ENCODE measurements around the gene EYA3.
"Not testable (repeated sequence)": the region's sequence is repeated elsewhere in the genome, so short reads cannot be mapped to it uniquely, and the experiment has no call there.

The EYA3 gene

GRCh38 chr1:28027238-28027637, 61.2 kb downstream of the EYA3 start:
- no peak for DNase-seq

- no peak for DNase-seq
These were observed 62.1 kb downstream of the EYA3 start for GRCh38 chr1:28026329-28026728.

GRCh38 chr1:28021064-28021463, 67.3 kb downstream of the EYA3 start:
- DNase-seq = no peak

- no peak for DNase-seq
These were observed 77.4 kb downstream of the EYA3 start for GRCh38 chr1:28010969-28011368.

DNA sequence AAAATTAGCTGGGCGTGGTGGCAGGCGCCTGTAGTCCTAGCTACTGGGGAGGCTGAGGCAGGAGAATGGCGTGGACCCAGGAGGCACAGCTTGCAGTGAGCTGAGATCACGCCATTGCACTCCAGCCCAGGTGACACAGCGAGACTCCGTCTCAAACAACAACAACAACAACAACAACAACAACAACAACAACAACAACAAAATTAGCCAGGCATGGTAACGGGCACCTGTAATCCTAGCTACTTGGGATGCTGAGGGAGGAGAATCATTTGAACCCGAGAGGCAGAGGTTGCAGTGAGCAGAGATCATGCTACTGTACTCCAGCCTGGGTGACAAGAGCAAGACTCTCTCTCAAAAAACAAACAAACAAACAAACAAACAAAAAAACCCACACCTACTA, 85.3 kb downstream of the EYA3 start:
- not testable (repeated sequence) for DNase-seq

DNA sequence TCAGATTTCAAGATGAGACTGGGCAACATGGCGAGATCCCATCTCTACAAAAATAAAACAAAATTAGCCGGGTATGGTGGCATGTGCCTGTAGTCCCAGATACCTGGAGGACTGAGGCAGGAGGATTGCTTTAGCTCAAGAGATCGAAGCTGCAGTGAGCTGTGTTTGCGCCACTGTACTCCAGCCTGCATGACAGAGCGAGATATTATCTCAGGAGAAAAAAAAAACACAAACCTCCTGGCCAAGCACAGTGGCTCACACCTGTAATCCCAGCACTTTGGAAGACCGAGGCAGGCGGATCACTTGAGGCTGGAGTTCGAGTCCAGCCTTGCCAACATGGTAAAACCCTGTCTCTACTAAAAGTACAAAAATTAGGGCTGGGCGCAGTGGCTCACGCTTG, 85.8 kb downstream of the EYA3 start:
- no peak for DNase-seq

DNA sequence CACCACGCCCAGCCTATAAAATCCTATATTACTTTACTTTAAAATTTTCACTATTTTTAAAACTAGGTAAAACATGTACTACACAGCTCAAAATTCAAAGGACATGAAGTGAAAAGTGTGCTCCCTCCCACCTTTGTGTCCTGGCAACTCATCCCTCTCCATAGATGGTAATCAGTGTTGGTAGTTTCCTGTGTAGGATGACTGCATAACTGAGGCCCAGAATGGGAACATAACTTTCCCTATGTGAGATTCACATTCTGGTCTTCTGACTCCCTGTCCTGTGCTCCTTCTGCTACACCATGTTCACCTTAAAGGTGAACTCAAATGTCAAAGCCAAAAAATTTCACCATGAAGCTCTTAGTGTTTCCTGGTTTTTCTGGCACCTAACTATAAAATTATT, 89.4 kb downstream of the EYA3 start:
- no peak for DNase-seq

GRCh38 chr1:27994526-27994925, 93.9 kb downstream of the EYA3 start:
- not testable (repeated sequence) for DNase-seq

DNA sequence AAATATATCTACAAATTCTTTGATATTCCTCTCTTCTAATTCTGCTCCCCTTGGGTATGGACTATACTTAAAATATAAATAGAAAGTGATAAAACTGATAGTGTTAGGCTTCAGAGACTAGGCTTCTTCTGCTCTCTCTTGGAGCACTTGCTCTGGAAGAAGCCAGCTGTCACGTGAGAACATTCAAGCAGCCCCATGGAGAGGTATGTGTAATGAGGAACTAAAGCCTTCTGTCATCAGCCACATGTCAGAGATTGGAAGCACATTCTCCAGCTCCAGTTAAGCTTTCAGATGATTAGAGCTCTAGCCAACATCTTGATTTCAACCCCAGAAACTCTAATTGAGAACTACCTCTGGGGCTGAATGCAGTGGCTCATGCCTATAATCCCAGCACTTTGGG, 94.3 kb downstream of the EYA3 start:
- no peak for DNase-seq

GRCh38 chr1:27993241-27993640, 95.2 kb downstream of the EYA3 start:
- DNase-seq = peak; percentile 19 to 20

GRCh38 chr1:27992276-27992675, 96.1 kb downstream of the EYA3 start:
- DNase-seq = peak; percentile 39 to 49

- no peak for DNase-seq
These were observed 97.4 kb downstream of the EYA3 start for GRCh38 chr1:27990920-27991537.

DNA sequence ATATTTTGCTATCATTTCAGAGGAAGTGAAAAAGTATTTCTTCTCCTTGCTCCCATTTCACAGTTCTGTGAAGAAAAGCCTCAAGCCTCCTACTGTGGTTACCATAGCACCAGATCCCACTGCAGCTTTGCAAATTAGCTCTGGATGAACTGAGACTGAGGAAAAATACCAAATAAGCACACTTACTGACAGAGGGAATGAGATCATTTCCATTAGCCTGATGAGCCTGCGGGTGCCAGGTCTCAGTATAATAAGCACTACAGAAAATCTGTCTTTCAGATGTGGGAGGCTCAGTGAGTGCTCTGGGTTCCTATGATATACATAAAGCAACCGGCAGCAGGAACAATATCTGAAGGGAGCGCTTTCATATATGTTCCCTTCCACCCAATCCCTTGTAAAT, 107.3 kb downstream of the EYA3 start:
- no peak for DNase-seq

- no peak for DNase-seq
These were observed 108.1 kb downstream of the EYA3 start for GRCh38 chr1:27980216-27980845.

- no peak for DNase-seq
These were observed 108.6 kb downstream of the EYA3 start for GRCh38 chr1:27979859-27980201.

DNA sequence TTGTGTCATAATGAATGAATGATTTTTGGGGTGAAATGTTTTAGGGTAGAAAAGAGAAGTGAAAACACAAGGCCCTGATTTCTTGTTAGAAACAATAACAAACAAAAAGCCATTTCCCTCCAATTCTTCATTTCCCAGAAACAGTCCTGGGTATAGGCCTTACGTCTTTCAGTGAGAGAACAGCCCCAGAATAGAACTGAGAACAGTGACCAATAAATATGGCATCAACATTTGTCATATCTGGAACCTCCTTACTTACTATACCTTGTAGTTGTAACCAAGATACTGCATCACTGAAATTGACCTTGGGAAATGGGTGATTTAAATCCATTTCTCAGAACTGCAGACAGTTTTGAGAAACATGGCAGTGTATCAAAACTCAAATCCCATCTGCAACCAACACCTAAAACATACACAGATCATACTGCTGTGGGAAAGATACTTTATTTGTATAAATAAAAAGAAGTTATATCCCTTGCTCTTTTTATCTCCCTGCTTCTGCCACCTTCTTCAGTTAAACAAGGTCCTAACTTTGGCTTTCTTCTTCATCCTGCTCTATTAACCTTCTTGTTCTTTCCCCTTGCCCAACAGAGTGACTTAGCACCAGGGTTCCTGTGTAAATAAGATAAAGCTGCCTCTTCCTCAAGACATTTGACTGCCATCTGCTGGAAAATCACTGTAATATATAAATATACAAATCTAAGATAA, 109.1 kb downstream of the EYA3 start:
- no peak for DNase-seq

GRCh38 chr1:27974417-27974781, 114.0 kb downstream of the EYA3 start:
- no peak for DNase-seq

- DNase-seq = no peak
These were observed 114.5 kb downstream of the EYA3 start for GRCh38 chr1:27973771-27974416.

- no peak for DNase-seq
These were observed 116.3 kb downstream of the EYA3 start for GRCh38 chr1:27972141-27972540.

DNA sequence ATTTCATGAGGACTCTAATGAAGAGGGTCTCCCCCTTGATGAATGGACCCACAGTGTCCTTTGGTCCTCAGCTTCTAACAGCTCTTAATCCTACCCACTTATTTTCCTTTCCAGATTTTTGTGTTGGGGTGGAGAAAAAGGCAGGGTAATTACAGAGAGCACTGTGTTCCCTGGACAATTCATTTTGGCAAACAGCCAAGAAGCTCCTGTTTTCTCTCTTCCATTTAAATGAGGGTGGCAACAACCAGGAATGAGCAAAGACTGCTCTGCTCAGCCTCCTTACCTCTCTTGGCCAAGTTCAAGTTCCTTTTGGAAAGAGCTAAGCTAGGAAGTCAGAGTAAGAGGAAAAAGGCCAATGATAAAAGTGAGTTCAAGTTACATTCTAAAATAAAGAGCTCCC, 116.7 kb downstream of the EYA3 start:
- no peak for DNase-seq

- no peak for DNase-seq
These were observed 118.0 kb downstream of the EYA3 start for GRCh38 chr1:27970401-27970800.

GRCh38 chr1:27968692-27969091, 119.7 kb downstream of the EYA3 start:
- DNase-seq = no peak

DNA sequence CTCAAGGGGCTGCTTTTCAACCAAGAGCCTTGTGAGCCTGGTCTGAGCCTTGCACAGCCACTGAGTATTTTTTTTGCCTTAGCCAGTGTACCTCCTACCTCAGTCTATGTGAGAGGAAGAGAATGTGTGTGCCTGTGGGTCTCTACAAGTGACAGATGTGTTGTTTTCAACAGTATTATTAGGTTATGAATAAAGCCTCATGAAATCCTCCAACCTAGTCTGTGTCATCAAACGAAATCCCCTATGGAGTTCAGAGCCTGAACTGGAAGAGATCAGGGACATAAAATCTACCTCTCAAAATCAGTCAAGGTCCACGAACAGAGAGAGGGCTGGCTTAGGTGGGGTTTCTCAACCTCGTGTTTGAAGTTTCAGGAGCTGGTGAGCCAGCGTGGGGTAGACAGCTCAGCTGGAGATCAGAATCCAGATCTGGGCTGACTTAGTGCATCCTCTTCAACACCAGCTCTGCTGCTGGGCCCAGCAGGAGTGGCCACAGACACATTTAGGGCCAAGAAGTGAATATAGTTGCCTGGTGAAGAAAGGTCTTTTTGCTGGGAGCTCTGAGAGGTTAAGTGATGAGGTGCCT, 120.4 kb downstream of the EYA3 start:
- no peak for DNase-seq
